DND-41 (cell line): ENCODE results near the gene EFCAB10.

Experiments
- ATAC-seq: fragments of 200-7000 bp; cut with Tn5 transposase; 3 replicates; pipeline ENCODE4 v1.9.1; 2021; ENCODE audit warnings: low read depth; ENCODE audit not compliant: insufficient read depth
- DNase-seq: peaks from one replicate; pipeline ENCODE4 v3.0.0-alpha.2; 2020
- H2AFZ ChIP-seq: 2 replicates; pipeline ENCODE4 v1.6.0; 2012; ENCODE audit warnings: low read depth, low read length
- H3K27ac ChIP-seq: 2 replicates; pipeline ENCODE4 v1.5.1; 2012; ENCODE audit warnings: low read length, inconsistent platforms
- H3K27me3 ChIP-seq: fragments of 200-600 bp; sonication (generic); 2 replicates; pipeline ENCODE4 v1.6.0; 2012; ENCODE audit warnings: low read length, mild to moderate bottlenecking, inconsistent platforms; ENCODE audit not compliant: insufficient read depth, poor library complexity
- H3K36me3 ChIP-seq: 2 replicates; pipeline ENCODE4 v1.5.1; 2012; ENCODE audit warnings: low read length, inconsistent platforms; ENCODE audit not compliant: insufficient read depth
- H3K4me1 ChIP-seq: 2 replicates; pipeline ENCODE4 v1.5.1; 2012; ENCODE audit warnings: mild to moderate bottlenecking, low read length; ENCODE audit not compliant: insufficient read depth
- H3K4me2 ChIP-seq: 2 replicates; pipeline ENCODE4 v1.6.0; 2012; ENCODE audit warnings: mild to moderate bottlenecking, moderate library complexity, low read length, inconsistent platforms; ENCODE audit not compliant: insufficient read depth
- H3K4me3 ChIP-seq, 2 experiments: fragments of 200-600 bp in 1 of 2; shearing (Covaris generic) in 1 of 2; 2 replicates each; pipeline ENCODE4 v1.5.1; 2012 to 2016; ENCODE audit warnings: inconsistent platforms in 2 of 2, low read length in 2 of 2, mild to moderate bottlenecking in 2 of 2, low read depth in 1 of 2, moderate library complexity in 1 of 2
- H3K79me2 ChIP-seq: 2 replicates; pipeline ENCODE4 v1.6.0; 2012; ENCODE audit warnings: low read length, inconsistent platforms; ENCODE audit not compliant: insufficient read depth
- H3K9ac ChIP-seq: 2 replicates; pipeline ENCODE4 v1.6.0; 2012; ENCODE audit warnings: low read depth, mild to moderate bottlenecking, inconsistent platforms, low read length, moderate library complexity
- H3K9me3 ChIP-seq: 2 replicates; pipeline ENCODE4 v1.5.1; 2012; ENCODE audit warnings: low read length, moderate library complexity, mild to moderate bottlenecking, inconsistent platforms; ENCODE audit not compliant: insufficient read depth, severe bottlenecking
- H4K20me1 ChIP-seq: 2 replicates; pipeline ENCODE4 v1.6.0; 2012; ENCODE audit warnings: low read length; ENCODE audit not compliant: insufficient read depth
- EZH2 ChIP-seq: IDR thresholded peaks from 3 replicates; pipeline ENCODE4 v1.6.1; 2012; ENCODE audit warnings: borderline replicate concordance, low read depth, mild to moderate bottlenecking, moderate library complexity, low read length, inconsistent platforms; ENCODE audit not compliant: severe bottlenecking
- TF ChIP-seq, protein P1 (sequence below): IDR thresholded peaks from 2 replicates; pipeline ENCODE4 v1.5.1; 2012; ENCODE audit warnings: borderline replicate concordance, low read length, moderate library complexity, mild to moderate bottlenecking; ENCODE audit not compliant: poor library complexity, severe bottlenecking; ENCODE audit errors: extremely low read depth

EFCAB10 gene

DNA sequence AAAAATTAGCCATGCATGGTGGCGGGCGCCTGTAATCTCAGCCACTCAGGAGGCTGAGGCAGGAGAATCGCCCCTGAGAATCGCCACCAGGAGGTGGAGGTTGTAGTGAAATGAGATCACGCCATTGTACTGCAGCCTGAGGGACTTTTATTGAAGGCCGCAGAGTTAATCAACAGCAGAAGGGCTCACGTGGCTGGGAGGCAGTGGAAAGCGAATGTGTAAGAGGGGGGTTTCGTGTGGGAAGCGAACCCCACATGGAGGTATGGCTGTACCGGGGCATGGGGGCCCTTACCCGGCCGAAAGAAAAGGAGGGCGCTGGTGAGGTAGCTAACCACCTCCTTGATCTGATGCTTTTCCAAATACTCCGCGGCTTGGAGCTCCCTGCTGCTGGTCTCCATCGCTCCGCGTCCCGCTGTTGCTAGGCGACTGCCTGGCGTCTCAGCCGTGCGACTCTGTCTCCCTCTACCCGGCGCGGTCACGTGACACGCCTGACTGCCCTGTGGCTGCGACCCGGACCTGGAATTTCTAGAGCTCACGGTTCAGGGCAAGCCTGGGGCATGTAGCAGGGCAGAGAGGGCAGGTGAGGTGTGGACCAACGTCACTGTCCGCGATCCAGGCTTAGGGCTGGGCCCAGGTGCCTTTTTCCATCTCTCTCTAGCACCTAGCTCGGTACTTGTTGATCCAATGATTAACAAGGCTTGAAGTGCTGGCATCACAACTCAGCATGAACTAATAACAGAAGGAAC, at the start of gene EFCAB10:
Gene EFCAB10, minus strand, starts transcription at position 428 of the 746 bp plus-strand sequence. Its CDS starts 30 bp downstream, at position 398.
- Histone ChIP-seq H3K4me2 (no peak within 1 kb of the TSS), H3K4me3 (no peak within 1 kb of the TSS)
- no peak for TF ChIP-seq EZH2
- TF ChIP-seq, protein P1, sequence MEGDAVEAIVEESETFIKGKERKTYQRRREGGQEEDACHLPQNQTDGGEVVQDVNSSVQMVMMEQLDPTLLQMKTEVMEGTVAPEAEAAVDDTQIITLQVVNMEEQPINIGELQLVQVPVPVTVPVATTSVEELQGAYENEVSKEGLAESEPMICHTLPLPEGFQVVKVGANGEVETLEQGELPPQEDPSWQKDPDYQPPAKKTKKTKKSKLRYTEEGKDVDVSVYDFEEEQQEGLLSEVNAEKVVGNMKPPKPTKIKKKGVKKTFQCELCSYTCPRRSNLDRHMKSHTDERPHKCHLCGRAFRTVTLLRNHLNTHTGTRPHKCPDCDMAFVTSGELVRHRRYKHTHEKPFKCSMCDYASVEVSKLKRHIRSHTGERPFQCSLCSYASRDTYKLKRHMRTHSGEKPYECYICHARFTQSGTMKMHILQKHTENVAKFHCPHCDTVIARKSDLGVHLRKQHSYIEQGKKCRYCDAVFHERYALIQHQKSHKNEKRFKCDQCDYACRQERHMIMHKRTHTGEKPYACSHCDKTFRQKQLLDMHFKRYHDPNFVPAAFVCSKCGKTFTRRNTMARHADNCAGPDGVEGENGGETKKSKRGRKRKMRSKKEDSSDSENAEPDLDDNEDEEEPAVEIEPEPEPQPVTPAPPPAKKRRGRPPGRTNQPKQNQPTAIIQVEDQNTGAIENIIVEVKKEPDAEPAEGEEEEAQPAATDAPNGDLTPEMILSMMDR, result no peak

DNA sequence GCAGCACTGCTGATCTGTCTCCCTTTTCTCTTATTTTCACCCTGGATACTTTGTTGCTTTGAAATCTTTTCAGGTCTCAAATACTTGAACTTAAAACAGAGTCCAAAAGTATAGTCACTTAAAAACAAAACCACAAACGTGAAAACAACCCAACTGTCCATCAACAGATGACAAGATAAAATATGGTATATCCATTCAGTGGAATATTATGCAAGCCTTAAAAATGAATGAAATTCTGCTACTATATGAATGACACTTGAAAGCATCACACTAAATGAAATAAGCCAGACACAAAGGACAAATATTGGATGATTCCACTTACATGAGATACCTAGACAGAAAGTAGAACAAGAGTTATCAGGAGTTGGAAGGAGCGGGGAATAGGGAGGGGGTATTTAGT, 44.7 kb upstream of the EFCAB10 start:
- TF ChIP-seq EZH2, result no peak
- TF ChIP-seq, protein P1, result no peak
- DNase-seq (no peak), ATAC-seq (no peak)
- no peak overlapping the region for H2AFZ ChIP-seq
- H3K4me1 ChIP-seq, result no peaks in the 10 kb centered on the region
- peaks cover 62% of the 10 kb centered on the region for H3K36me3 ChIP-seq
- H3K4me2 ChIP-seq, result no peak overlapping the region
- H3K27ac ChIP-seq, result no peak overlapping the region
- H4K20me1 ChIP-seq, result no peaks in the 10 kb centered on the region
- peaks cover 5% of the 10 kb centered on the region for H3K9me3 ChIP-seq
- H3K4me3 ChIP-seq, result no peak overlapping the region
- H3K9ac ChIP-seq, result no peak overlapping the region
- no peaks in the 10 kb centered on the region for H3K79me2 ChIP-seq
- no peaks in the 10 kb centered on the region for H3K27me3 ChIP-seq

More for the DNA sequence above, at the start of gene EFCAB10:
- DNase-seq (no peak), ATAC-seq (no peak)
- Histone ChIP-seq H3K4me1 (no peaks in the 10 kb centered on the region), H3K36me3 (no peaks in the 10 kb centered on the region), H3K27ac (no peak within 1 kb of the TSS), H3K9me3 (no peaks in the 10 kb centered on the region), H3K79me2 (no peaks in the 10 kb centered on the region), H4K20me1 (no peaks in the 10 kb centered on the region), H3K27me3 (no peaks in the 10 kb centered on the region), H2AFZ (no peak within 1 kb of the TSS), H3K9ac (no peak within 1 kb of the TSS)

- H2AFZ ChIP-seq, result no peak overlapping the region
- H3K36me3 ChIP-seq, result peaks cover 64% of the 10 kb centered on the region
- ATAC-seq (no peak), DNase-seq (no peak)
- no peaks in the 10 kb centered on the region for H3K27me3 ChIP-seq
- H4K20me1 ChIP-seq, result no peaks in the 10 kb centered on the region
- H3K4me2 ChIP-seq, result no peak overlapping the region
- no peaks in the 10 kb centered on the region for H3K79me2 ChIP-seq
- TF ChIP-seq EZH2, result no peak
- TF ChIP-seq, protein P1, result no peak
- no peak overlapping the region for H3K27ac ChIP-seq
- no peak overlapping the region for H3K4me3 ChIP-seq
- no peaks in the 10 kb centered on the region for H3K4me1 ChIP-seq
- peaks cover 5% of the 10 kb centered on the region for H3K9me3 ChIP-seq
- H3K9ac ChIP-seq, result no peak overlapping the region
Measured at GRCh38 chr7:105623906-105624305, 42.6 kb upstream of the EFCAB10 start.

DNA sequence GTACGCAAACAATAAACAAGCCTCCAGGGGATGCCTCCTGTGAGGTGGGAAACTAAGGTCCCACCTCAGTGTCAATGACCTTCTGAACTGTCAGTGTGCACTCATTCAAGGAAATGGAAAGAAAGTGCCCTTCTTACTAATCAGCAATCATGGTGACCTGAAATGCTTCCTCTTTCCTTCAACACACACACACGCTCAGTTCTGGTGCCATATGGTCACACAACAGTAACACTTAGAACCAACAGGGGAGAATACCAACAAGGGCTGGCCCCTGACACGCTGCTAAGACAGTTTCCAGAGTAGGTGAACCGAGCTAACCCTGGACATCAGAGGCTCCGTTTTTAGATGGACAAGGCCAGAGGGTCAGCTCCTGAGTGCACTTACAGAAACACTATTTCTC, 42.1 kb upstream of the EFCAB10 start:
- Histone ChIP-seq H4K20me1 (no peaks in the 10 kb centered on the region), H3K27ac (no peak overlapping the region), H3K4me2 (no peak overlapping the region), H3K36me3 (peaks cover 68% of the 10 kb centered on the region), H3K79me2 (no peaks in the 10 kb centered on the region), H3K9ac (no peak overlapping the region), H3K4me1 (no peaks in the 10 kb centered on the region), H3K4me3 (no peak overlapping the region), H2AFZ (no peak overlapping the region), H3K9me3 (peaks cover 5% of the 10 kb centered on the region), H3K27me3 (no peaks in the 10 kb centered on the region)
- ATAC-seq (no peak), DNase-seq (no peak)
- TF ChIP-seq, protein P1, result no peak
- no peak for TF ChIP-seq EZH2
